Stimulated activated naive CD4-positive, alpha-beta T cell treated with Interleukin-2 at 50 U/mL for 16 hours (primary cell): ENCODE measurements around the gene LLCFC1.

Experiments
- DNase-seq: peaks from one replicate; lab custom pipeline; 2025; lab: John Stamatoyannopoulos, UW

Gene LLCFC1

GRCh38 chr7:142939226-142939910 lies at the start of gene LLCFC1:
TSS of gene LLCFC1 (plus strand) at chr7:142939484. CDS start at chr7:142939622, 138 bp downstream.
- no peak for DNase-seq

GRCh38 chr7:142889816-142890215 lies 49.5 kb upstream of the LLCFC1 start:
- DNase-seq: no peak

GRCh38 chr7:142890874-142891485 lies 48.3 kb upstream of the LLCFC1 start:
- no peak for DNase-seq

- no peak for DNase-seq
These were observed 47.7 kb upstream of the LLCFC1 start for GRCh38 chr7:142891490-142892082.

- no peak for DNase-seq
These were observed 46.3 kb upstream of the LLCFC1 start for GRCh38 chr7:142892951-142893350.

- no peak for DNase-seq
These were observed 44.9 kb upstream of the LLCFC1 start for GRCh38 chr7:142894112-142894984.

GRCh38 chr7:142894985-142895593 lies 44.2 kb upstream of the LLCFC1 start:
- DNase-seq: no peak

GRCh38 chr7:142896151-142896550 lies 43.1 kb upstream of the LLCFC1 start:
- no peak for DNase-seq

- no peak for DNase-seq
These were observed 42.4 kb upstream of the LLCFC1 start for GRCh38 chr7:142896741-142897379.

- no peak for DNase-seq
These were observed 41.6 kb upstream of the LLCFC1 start for GRCh38 chr7:142897691-142898090.

- no peak for DNase-seq
These were observed 40.7 kb upstream of the LLCFC1 start for GRCh38 chr7:142898377-142899170.

- DNase-seq: no peak
These were observed 39.6 kb upstream of the LLCFC1 start for GRCh38 chr7:142899661-142900060.

GRCh38 chr7:142901426-142902259 lies 37.6 kb upstream of the LLCFC1 start:
- no peak for DNase-seq

- DNase-seq: no peak
These were observed 35.2 kb upstream of the LLCFC1 start for GRCh38 chr7:142904128-142904527.

- no peak for DNase-seq
These were observed 33.5 kb upstream of the LLCFC1 start for GRCh38 chr7:142905759-142906158.

GRCh38 chr7:142906643-142907042 lies 32.6 kb upstream of the LLCFC1 start:
- DNase-seq: no peak

GRCh38 chr7:142908290-142908689 lies 31.0 kb upstream of the LLCFC1 start:
- DNase-seq: no peak

GRCh38 chr7:142908921-142909890 lies 30.1 kb upstream of the LLCFC1 start:
- DNase-seq: no peak

GRCh38 chr7:142910031-142910433 lies 29.3 kb upstream of the LLCFC1 start:
- DNase-seq: no peak
